KOPT-K1 (cell line): ENCODE data around the gene RAB1B.
A peak's percentile ranks its signal among the peaks of the same experiment; 100 is the strongest.

Source experiments
- H3K27ac ChIP-seq: fragments of 200-600 bp; sonication (generic); 2 replicates; pipeline ENCODE4 v1.5.1; 2016; ENCODE audit warnings: antibody characterized with exemption, mild to moderate bottlenecking, low read depth, low read length; ENCODE audit not compliant: poor library complexity, severe bottlenecking
- H3K36me3 ChIP-seq: fragments of 200-600 bp; sonication (generic); 2 replicates; pipeline ENCODE4 v1.5.1; 2017; ENCODE audit warnings: antibody characterized with exemption, mild to moderate bottlenecking, low read length, moderate library complexity; ENCODE audit not compliant: insufficient read depth
- H3K9me3 ChIP-seq: fragments of 200-600 bp; sonication (generic); 2 replicates; pipeline ENCODE4 v1.5.1; 2017; ENCODE audit warnings: antibody characterized with exemption, low read length, mild to moderate bottlenecking; ENCODE audit not compliant: insufficient read depth, poor library complexity, severe bottlenecking

Gene RAB1B

DNA sequence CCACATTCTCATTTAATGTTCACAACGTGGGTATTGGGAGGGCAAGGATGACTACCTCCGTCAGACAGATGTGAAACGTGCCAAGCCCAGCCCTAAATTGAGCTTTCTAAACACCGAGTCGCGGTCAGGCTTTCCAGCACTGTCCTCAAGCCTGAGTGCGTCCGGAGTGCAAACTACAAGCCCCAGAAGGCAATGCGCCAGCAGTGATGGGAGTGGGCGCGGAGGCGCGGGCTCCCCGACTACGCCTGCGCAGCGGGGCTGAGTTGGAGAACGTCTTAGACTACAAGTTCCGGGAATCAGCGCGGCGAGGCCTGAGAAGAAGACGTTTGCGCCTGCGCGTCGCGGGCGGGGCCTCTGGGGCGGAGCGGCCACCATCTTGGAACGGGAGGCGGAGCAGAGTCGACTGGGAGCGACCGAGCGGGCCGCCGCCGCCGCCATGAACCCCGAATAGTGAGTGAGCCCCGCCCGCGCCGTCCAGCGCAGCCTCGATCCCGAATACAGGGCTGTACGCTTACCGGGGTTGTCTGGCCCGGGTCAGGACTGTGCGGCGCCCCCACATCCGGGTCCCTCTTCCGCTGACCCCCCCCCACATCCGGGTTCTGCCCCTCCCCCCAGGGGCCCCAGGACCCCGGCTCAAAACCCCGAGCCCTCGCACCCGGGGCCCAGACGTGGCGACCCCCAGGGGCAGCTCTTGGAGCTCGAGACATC is at the start of gene RAB1B:
Gene RAB1B, plus strand, starts transcription at position 396 of the 708 bp plus-strand sequence. Its CDS starts 41 bp downstream, at position 437.
- Histone ChIP-seq H3K9me3 (no peaks in the 10 kb centered on the region), H3K27ac (peak within 1 kb of the TSS; percentile 83), H3K36me3 (peaks cover 72% of the 10 kb centered on the region)

- Histone ChIP-seq H3K27ac (no peak overlapping the region), H3K9me3 (no peaks in the 10 kb centered on the region), H3K36me3 (0 out of 2 replicates have a peak, but pooled peaks cover 6% of the 10 kb centered on the region)
Measured at GRCh38 chr11:66218846-66219620, 49.4 kb upstream of the RAB1B start.

GRCh38 chr11:66219846-66220565 is 48.4 kb upstream of the RAB1B start:
- Histone ChIP-seq H3K36me3 (0 out of 2 replicates have a peak, but pooled peaks cover 6% of the 10 kb centered on the region), H3K27ac (no peak overlapping the region), H3K9me3 (no peaks in the 10 kb centered on the region)

GRCh38 chr11:66220566-66220935 is 47.9 kb upstream of the RAB1B start:
- Histone ChIP-seq H3K27ac (no peak overlapping the region), H3K9me3 (no peaks in the 10 kb centered on the region), H3K36me3 (0 out of 2 replicates have a peak, but pooled peaks cover 6% of the 10 kb centered on the region)

- Histone ChIP-seq H3K9me3 (no peaks in the 10 kb centered on the region), H3K27ac (no peak overlapping the region), H3K36me3 (0 out of 2 replicates have a peak, but pooled peaks cover 6% of the 10 kb centered on the region)
Measured at GRCh38 chr11:66221012-66221411, 47.4 kb upstream of the RAB1B start.

GRCh38 chr11:66221726-66222236 is 46.7 kb upstream of the RAB1B start:
- Histone ChIP-seq H3K9me3 (no peaks in the 10 kb centered on the region), H3K27ac (no peak overlapping the region), H3K36me3 (0 out of 2 replicates have a peak, but pooled peaks cover 6% of the 10 kb centered on the region)

- H3K27ac ChIP-seq, result no peak overlapping the region
Measured at GRCh38 chr11:66222358-66223149, 45.9 kb upstream of the RAB1B start.

DNA sequence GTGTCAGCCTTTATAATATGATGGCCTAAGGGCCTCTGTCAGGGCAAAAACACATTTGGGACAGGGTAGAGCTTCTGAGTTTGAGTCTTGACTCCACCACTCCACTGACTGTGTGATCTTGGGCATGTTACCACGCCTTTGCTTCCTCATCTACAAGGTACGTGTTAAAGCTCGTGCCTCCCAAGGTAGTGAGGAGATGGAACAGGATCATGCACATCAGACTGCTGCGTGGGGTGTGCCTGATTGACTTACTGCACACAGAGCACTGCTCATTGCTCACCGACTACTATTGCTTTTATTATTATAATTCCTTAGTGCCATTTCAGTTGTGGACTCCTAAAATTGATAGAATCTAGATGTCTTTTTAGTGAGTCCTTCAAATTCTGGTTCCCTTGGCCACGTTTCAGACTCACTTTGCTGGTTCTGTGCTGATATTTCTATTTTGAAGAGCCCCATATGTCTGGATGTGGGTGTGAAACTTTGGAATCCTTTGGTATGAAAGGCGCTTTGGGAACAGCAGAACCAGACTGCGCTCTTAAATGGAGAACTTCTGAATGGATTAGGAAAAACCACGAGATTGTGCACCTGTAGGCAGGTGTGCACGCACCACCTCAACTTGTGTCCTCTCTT is 44.1 kb upstream of the RAB1B start:
- H3K9me3 ChIP-seq, result no peaks in the 10 kb centered on the region
- no peak overlapping the region for H3K27ac ChIP-seq
- H3K36me3 ChIP-seq, result 0 out of 2 replicates have a peak, but pooled peaks cover 5% of the 10 kb centered on the region

More at GRCh38 chr11:66222358-66223149, 45.9 kb upstream of the RAB1B start:
- 0 out of 2 replicates have a peak, but pooled peaks cover 6% of the 10 kb centered on the region for H3K36me3 ChIP-seq
- no peaks in the 10 kb centered on the region for H3K9me3 ChIP-seq

GRCh38 chr11:66225066-66225465 is 43.4 kb upstream of the RAB1B start:
- H3K9me3 ChIP-seq, result no peaks in the 10 kb centered on the region
- H3K36me3 ChIP-seq, result no peaks in the 10 kb centered on the region
- no peak overlapping the region for H3K27ac ChIP-seq

DNA sequence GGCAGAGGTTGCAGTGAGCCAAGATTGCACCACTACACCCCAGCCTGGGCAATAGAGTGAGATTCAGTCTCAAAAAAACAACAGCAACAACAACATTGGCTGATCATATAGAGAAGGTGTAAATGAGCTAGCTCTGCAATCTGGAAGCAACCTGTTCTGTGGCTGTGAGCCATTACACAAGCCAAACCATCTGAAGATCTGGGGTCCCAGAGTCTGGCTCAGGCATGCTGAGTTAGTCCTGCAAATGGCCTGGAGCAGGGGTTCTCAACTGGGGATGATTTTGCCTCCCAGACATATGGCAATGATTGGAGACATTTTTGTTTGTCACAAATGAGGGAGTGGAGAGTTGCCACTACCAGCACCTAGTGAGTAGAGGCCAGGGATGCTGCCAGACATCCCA is 42.3 kb upstream of the RAB1B start:
- no peaks in the 10 kb centered on the region for H3K9me3 ChIP-seq
- no peak overlapping the region for H3K27ac ChIP-seq
- no peaks in the 10 kb centered on the region for H3K36me3 ChIP-seq

DNA sequence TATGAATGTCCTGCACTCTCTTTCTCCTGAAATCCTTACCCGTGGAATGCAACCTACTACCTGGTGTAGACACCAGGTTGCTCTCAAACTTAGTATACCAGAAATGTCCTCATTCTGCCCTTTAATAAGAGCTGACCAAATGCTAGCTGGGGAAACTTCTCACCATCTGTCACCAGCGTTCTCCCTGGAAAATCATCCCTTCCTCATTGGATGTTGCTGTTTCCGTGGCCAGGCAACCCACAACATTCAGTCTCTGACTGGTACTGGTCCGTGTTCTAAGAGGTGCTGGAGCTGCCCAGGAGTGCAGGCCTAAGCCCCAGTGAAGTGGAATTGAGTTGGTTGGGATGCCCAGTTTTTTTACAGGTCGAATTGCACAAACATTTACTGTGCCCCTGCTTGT is 40.7 kb upstream of the RAB1B start:
- Histone ChIP-seq H3K9me3 (no peaks in the 10 kb centered on the region), H3K27ac (no peak overlapping the region), H3K36me3 (no peaks in the 10 kb centered on the region)

DNA sequence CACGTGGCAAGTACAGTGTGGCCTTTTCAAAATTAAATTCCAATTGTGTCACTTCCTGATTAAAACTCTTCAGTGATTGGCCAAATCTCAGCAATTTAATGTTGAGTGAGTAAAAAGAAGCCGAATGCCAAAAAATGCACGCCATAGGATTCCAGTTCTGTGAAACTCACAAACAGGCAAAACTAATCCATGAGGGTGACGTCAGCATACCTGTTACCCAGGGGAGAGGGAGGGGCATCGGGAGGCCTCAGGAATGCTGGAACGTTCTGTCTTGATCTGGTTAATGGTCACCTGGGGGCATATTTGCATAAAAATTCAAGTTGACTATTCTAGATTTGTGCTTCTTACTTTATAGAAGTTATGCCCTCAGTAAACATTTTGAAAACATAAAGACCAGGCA is 39.9 kb upstream of the RAB1B start:
- no peaks in the 10 kb centered on the region for H3K9me3 ChIP-seq
- H3K27ac ChIP-seq, result no peak overlapping the region
- no peaks in the 10 kb centered on the region for H3K36me3 ChIP-seq

GRCh38 chr11:66230156-66230555 is 38.3 kb upstream of the RAB1B start:
- no peak overlapping the region for H3K27ac ChIP-seq
- no peaks in the 10 kb centered on the region for H3K36me3 ChIP-seq
- no peaks in the 10 kb centered on the region for H3K9me3 ChIP-seq

DNA sequence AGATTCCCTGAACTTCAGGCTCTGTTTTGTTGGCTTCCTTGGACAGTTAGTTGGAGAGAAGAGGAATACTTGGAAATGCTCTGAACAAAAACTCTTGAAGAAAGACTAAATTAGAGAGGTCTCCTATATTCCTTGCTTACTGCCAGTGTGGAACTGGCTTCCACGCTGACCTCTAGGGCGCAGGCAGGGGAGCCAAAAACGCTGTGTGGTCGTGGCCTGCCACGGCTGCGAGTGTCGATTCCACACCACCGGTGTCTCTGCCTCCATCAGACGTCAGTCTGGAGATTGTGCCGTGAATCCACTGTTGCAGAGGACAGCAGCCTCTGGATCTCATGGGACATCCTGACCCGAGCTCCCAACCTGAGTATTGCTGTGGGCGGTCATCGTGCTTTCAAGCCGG is 37.5 kb upstream of the RAB1B start:
- no peaks in the 10 kb centered on the region for H3K9me3 ChIP-seq
- H3K36me3 ChIP-seq, result no peaks in the 10 kb centered on the region
- H3K27ac ChIP-seq, result no peak overlapping the region
